Ammon's horn (tissue), 1 donor: ENCODE results near the gene ITPKB.
"Not testable (repeated sequence)": the region's sequence is repeated elsewhere in the genome, so short reads cannot be mapped to it uniquely, and the experiment has no call there.

Experiments used
- DNase-seq: peaks from one replicate; pipeline ENCODE4 v3.0.0-alpha.2; 2016; ENCODE audit warnings: low spot score

The ITPKB gene

DNA sequence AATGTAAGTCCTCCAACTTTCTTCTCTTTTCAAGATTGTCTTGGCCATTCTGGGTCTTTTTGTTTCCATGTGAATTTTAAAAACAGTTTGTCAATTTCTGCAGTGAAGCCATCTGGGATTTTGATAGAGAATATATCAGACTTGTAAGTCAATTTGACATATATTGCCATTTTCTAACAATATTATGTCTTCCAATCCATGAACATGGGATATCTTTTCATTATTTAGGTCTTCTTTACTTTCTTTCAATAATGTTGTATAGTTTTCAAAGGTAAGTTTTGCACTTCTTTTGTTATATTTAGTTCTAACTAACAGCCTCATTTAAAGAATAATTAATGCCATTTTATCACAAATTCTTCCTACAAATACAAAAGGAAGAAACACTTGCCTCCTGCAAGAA lies 117.1 kb downstream of the ITPKB start:
- DNase-seq: no peak

DNA sequence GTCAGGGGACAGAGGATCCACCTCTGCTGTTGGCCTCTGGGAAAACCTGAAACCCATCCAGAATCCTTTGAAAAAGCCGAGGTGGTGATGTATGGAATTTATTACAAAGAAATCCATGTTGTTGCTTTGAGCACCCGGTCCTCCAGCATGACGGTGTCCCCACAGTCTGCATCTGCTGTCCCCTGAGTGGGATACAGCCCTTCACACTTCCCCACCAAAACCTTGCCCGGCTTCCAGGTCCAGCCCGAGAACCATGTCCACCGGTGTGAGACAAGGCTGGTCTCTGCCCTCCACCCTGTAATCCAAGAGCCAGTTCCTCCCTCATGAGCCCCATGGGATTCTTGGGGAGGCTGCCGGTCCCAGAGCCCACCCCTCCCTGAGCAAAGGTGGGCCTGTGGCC lies 120.1 kb downstream of the ITPKB start:
- no peak for DNase-seq

- DNase-seq: no peak
Measured at GRCh38 chr1:226618380-226618779, 120.7 kb downstream of the ITPKB start.

- not testable (repeated sequence) for DNase-seq
Measured at GRCh38 chr1:226617719-226618118, 121.4 kb downstream of the ITPKB start.

DNA sequence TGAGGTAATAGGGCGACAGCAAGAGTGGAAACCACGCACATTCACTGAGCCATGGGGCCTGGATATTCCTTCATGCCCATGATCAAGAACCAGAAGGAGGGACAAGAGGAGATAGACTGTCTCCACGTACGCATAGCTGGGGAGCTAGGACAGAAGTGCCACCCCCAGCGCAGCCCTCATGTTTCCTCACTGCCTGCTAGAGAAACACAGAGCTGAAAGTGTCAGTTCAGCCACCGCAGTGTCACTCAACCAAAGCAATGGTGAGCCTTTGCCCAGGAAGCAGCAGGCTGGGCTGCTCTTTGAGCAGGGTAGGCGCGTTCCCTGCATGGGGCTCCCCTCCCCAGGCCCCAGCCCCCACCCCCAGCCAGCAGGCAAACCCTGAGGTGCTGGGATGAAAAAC lies 122.0 kb downstream of the ITPKB start:
- DNase-seq: no peak

- no peak for DNase-seq
Measured at GRCh38 chr1:226616636-226617035, 122.4 kb downstream of the ITPKB start.

- DNase-seq: no peak
Measured at GRCh38 chr1:226615876-226616275, 123.2 kb downstream of the ITPKB start.

GRCh38 chr1:226611980-226612379 lies 127.1 kb downstream of the ITPKB start:
- DNase-seq: not testable (repeated sequence)

DNA sequence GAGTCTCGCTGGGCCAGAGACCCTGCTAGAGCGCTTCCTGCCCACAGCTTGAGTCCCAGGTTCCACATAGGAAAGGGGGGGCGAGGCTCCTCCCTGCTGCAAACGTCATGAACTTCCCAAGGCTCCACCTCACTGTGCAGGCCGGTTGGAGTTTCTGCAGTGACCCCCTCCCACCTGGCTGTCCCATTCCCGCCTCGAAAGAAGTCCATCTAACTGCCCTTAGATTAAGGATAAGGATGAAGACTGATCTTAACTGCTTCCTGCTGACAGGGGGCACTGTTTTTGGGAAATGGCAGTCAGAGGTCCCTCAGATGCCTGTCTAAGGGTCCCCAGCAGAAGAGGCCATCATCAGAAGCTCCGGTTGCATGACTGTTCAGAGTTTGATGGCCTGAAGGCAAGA lies 127.8 kb downstream of the ITPKB start:
- DNase-seq: no peak

GRCh38 chr1:226610671-226611070 lies 128.4 kb downstream of the ITPKB start:
- DNase-seq: no peak

DNA sequence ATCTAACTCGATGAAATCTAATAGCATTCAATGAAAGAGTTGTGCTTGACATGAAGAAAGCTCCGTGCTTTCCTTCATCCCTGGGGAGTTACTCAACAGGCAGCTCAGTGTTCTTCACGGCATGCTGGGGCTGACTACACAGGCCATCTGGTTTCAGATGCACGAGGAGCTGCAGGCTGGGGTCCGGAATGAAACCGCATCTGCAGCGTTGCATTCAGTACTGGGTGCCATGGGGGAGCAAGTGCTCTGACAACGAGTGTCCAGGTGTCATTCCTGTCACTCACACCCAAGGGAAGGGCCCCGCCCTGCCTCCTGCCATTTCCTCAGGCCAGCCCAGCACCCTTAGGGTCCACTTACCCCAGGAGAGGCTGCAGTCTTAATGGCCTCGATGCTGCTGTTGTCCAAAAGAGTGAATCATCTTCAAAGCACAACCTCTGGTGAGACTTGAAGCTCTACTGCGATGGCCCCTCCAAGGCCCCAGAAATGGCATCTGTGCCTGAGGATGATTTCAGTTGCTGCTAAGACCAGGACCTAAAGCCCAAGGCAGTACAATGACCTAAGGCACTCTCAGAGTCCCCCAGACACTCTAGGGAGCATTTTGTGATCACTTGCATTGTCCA lies 129.1 kb downstream of the ITPKB start:
- DNase-seq: no peak

GRCh38 chr1:226608699-226609505 lies 130.2 kb downstream of the ITPKB start:
- DNase-seq: peak; percentile 81

GRCh38 chr1:226607821-226608220 lies 131.3 kb downstream of the ITPKB start:
- DNase-seq: no peak

DNA sequence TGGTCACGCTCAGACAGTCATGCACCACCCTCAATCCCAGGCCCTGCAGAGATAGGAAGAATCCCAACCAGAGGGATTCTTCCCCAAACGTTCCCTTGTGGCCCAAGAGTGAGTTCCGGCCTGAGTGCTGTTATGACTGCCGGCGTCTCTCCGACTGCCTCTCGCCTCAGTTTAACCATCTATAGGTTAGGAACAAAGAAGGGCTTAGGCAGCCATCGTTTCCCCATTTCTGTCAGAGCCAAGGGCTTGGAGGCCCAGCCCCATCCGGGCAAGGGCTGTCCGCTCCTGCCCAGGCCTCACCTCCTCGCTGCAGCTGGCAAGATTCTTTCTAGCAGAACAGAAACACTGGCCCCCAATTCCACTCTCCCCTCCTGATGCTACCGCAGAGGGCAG lies 131.8 kb downstream of the ITPKB start:
- no peak for DNase-seq

- no peak for DNase-seq
Measured at GRCh38 chr1:226606311-226607267, 132.5 kb downstream of the ITPKB start.

DNA sequence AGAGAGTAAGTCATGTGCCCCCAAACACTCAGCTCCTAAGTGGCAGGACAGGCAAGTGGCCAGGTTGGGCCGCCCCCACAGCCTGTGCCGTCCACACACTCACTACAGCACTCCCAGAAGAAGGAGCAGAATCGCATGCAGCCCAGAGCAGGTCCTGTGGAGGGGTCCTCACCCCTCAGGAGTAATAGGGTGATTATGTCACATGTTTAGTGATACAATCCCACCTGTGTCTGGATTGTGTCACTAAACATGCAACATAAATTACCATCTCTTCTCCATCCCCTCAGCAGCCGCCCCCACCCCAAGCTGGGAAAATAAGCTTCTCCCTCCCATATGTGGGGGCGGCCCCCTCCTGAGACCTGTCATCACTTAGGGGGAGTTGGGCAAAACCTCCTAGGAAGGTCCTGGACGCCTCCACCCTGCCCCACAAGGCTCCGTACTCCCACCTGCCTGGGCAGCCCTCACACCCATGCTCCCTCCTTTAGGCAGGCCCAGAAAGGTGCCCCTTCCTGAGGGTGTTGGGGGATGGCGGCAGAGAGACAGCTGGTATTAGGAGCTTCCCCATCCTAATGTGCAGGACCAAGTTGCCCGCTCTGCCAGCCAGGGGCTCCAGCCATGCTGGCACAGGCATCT lies 133.6 kb downstream of the ITPKB start:
- DNase-seq: no peak

GRCh38 chr1:226604560-226605317 lies 134.3 kb downstream of the ITPKB start:
- DNase-seq: no peak

DNA sequence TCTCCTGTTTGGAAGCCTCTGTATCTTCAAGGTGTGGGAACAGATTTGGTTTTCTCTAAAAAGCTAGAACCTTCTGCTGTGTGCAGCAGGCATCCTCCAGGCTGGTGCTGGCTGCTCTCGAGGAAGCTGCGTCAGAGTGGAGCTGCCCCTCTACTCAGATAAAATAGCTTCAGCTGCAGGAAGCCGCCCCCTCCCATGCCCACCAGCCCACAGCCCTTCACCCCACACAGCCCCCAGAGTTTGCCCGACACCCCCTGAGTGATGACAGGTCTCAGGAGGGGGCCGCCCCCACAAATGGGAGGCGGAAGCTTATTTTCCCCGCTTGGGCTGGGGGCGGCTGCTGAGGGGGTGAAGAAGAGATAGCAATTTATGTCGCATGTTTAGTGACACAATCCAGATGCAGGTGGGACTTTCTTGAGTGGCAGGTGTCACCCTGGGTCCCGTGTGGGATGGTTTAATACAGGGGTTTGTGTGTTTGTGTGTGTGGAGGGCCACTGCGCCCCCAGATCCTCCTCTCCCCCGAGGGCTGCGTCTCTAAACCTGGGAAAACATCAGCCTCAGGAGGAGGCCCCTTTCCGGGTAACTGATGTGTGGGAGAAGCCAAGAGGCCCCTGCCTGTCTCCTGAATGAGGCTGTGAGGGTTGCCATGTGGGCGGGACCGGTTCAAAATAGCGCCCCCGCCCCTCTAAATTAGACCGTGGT lies 135.1 kb downstream of the ITPKB start:
- no peak for DNase-seq

GRCh38 chr1:226603022-226603857 lies 135.8 kb downstream of the ITPKB start:
- peak; percentile 82 for DNase-seq
